Lower leg skin (tissue), 4 donors: ENCODE measurements around the gene PPP1R12A. TPM values are rescaled to one million over a fixed set of nuclear protein-coding genes. Genes with fewer than 3 reads are reported as not detected.
"Not testable (repeated sequence)": the region's sequence is repeated elsewhere in the genome, so short reads cannot be mapped to it uniquely, and the experiment has no call there.

ENCODE experiments used
- DNase-seq, 2 donors: peaks; one replicate each; pipeline ENCODE4 v3.0.0-alpha.2; 2019; ENCODE audit warnings: low spot score in 2 of 2
- H3K4me3 ChIP-seq: fragments of 200-600 bp; sonication (generic); 2 replicates; pipeline ENCODE4 v1.5.1; 2017; ENCODE audit warnings: mild to moderate bottlenecking, low read depth; ENCODE audit not compliant: poor library complexity, severe bottlenecking
- CTCF ChIP-seq, 3 donors: fragments of 450-650 bp; IDR thresholded peaks; one replicate each; pipeline ENCODE4 v1.5.1; 2016; ENCODE audit warnings: antibody characterized with exemption in 3 of 3, mild to moderate bottlenecking in 3 of 3, moderate library complexity in 2 of 3
- POLR2A ChIP-seq, 2 donors: fragments of 450-650 bp; IDR thresholded peaks; one replicate each; pipeline ENCODE4 v1.6.1; 2016 to 2017; ENCODE audit warnings: antibody characterized with exemption in 2 of 2, mild to moderate bottlenecking in 1 of 2, moderate library complexity in 1 of 2
- WGBS, 2 donors: methylation state at CpG; one replicate each; pipeline ENCODE4 v1.1.5; 2018; 5-methylcytosine and 5-hydroxymethylcytosine counted together
- intact Hi-C: fragments of 100-400 bp; cut with DNase I; formaldehyde crosslinking; loops from one replicate; pipeline ENCODE4 v1.15.0; 2023; ENCODE audit warnings: low total_unique reads
- total RNA-seq, 4 donors: library from RNA; depleted of rRNA; stranded (reverse); fragments of >200 nt; gene quantifications; one replicate each; pipeline ENCODE4 v1.1.0, GENCODE V29; 2016

The PPP1R12A gene
- total RNA-seq, 4 donors from 2014 or later: 47.6 to 64.1 (median 56.6) TPM

GRCh38 chr12:79885911-79886490, 48.9 kb downstream of the PPP1R12A start:
- intact Hi-C loops: no loop called here

GRCh38 chr12:79884401-79885006, 50.4 kb downstream of the PPP1R12A start:
- DNase-seq: no peak
- 55 to 66% methylated on average over 3 of the region's 3 CpGs for WGBS, 2 donors
- intact Hi-C loops: no loop called here
- no peak overlapping the region for H3K4me3 ChIP-seq
- TF ChIP-seq CTCF (IDR thresholded peaks at IDR 0.05) (no peak), POLR2A (IDR thresholded peaks at IDR 0.05) (no peak)

More at GRCh38 chr12:79885911-79886490, 48.9 kb downstream of the PPP1R12A start:
- TF ChIP-seq POLR2A (IDR thresholded peaks at IDR 0.05): no peak
- no peak for TF ChIP-seq CTCF (IDR thresholded peaks at IDR 0.05)
- no peak overlapping the region for H3K4me3 ChIP-seq
- WGBS, 2 donors: 65 to 67% methylated on average over 3 of the region's 3 CpGs
- DNase-seq: no peak

- DNase-seq: no peak
- 86 to 91% methylated on average over 1 of the region's 1 CpG for WGBS, 2 donors
- H3K4me3 ChIP-seq: no peak overlapping the region
- intact Hi-C loops: no loop called here
- TF ChIP-seq CTCF (IDR thresholded peaks at IDR 0.05): no peak
- no peak for TF ChIP-seq POLR2A (IDR thresholded peaks at IDR 0.05)
Observed at GRCh38 chr12:79883216-79883615, 51.7 kb downstream of the PPP1R12A start.

GRCh38 chr12:79881351-79881750, 53.5 kb downstream of the PPP1R12A start:
- H3K4me3 ChIP-seq: no peak overlapping the region
- no peak for DNase-seq
- intact Hi-C loops: no loop called here
- WGBS, 2 donors: 86 to 92% methylated on average over 2 of the region's 2 CpGs
- TF ChIP-seq CTCF (IDR thresholded peaks at IDR 0.05): no peak
- no peak for TF ChIP-seq POLR2A (IDR thresholded peaks at IDR 0.05)

- DNase-seq, H3K4me3 ChIP-seq, intact Hi-C loops: not testable (repeated sequence)
- WGBS, 2 donors: 96% methylated on average over 4 of the region's 4 CpGs
Observed at GRCh38 chr12:79878506-79878905, 56.4 kb downstream of the PPP1R12A start.

GRCh38 chr12:79877246-79877645, 57.7 kb downstream of the PPP1R12A start:
- H3K4me3 ChIP-seq: no peak overlapping the region
- no peak for TF ChIP-seq POLR2A (IDR thresholded peaks at IDR 0.05)
- no peak for TF ChIP-seq CTCF (IDR thresholded peaks at IDR 0.05)
- no peak for DNase-seq
- intact Hi-C loops: no loop called here
- WGBS, 2 donors: 92 to 94% methylated on average over 8 of the region's 8 CpGs
